D721Med (cell line): Measurements from ENCODE around the gene LLPH.

Source experiments
- DNase-seq: peaks from one replicate; pipeline ENCODE4 v3.0.0; 2011; ENCODE audit warnings: low spot score; ENCODE audit not compliant: insufficient read length
- FAIRE-seq: peaks from 2 replicates; lab custom pipeline; 2011; peaks lifted over from hg19 to GRCh38; lab: Jason Lieb, UNC
- CTCF ChIP-seq: IDR thresholded peaks from 2 replicates; pipeline ENCODE4 v1.5.1; 2012; ENCODE audit warnings: mild to moderate bottlenecking, control low read depth; ENCODE audit not compliant: insufficient read depth; ENCODE audit errors: missing control alignments

The LLPH gene

GRCh38 chr12:66156654-66157053 lies 26.1 kb upstream of the LLPH start:
- no peak for DNase-seq
- no peak for TF ChIP-seq CTCF
- FAIRE-seq = no peak

GRCh38 chr12:66154776-66155175 lies 24.2 kb upstream of the LLPH start:
- no peak for FAIRE-seq
- no peak for TF ChIP-seq CTCF
- DNase-seq = no peak

DNA sequence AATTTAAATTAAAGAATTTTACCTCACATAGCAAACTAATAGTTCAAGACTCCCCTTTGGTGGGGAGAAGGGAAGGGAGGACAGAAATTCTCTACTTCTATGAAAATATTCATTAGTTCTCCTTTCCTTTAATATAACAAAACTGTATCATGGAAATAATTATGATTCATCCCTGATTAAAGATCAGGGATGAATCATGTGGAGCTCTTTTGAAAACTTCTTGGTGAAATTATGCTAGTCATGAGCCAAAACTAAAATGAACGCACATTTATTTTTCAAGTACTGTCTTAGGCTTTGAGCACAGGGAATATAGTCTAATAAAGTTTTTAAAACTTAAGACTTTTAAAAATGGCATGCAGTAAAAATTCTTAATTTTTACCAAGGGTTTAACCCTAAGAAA lies 22.2 kb upstream of the LLPH start:
- no peak for DNase-seq
- no peak for FAIRE-seq
- TF ChIP-seq CTCF = no peak

DNA sequence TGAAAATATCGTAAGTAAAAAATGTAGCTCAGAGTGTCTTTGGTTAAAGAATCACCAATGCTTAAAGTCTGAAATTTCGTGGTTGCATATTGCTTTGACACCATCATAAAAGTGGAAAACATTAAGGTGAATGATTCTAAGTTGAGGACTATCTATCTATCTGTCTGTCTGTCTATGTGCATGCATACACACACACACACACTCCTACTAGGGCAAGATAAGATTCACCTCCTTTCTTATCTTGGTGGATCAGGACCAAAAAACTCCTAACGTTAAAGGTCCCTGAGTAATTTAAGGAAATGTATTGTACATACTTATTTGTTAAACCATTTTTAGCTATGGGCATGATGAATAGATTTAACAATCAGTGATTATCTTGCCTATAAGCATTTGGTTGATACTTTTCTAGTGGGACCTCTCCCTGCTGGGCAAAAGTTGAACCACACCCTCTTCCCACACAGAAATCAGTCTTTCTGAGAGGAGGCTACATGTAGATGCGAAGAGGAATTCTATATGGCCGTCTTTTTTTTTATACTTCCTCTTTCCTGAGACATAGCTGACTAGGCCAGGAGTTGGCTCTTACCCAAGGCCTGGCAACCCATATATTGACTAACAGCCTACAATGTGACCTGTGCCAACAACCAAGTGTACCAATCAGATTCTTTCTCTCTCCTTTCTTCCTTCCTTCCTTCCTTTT lies 19.3 kb upstream of the LLPH start:
- DNase-seq (no peak), FAIRE-seq (no peak)
- no peak for TF ChIP-seq CTCF

- peak; percentile 11 for FAIRE-seq
These were observed 14.5 kb upstream of the LLPH start for GRCh38 chr12:66144791-66145754.

GRCh38 chr12:66143868-66144267 lies 13.3 kb upstream of the LLPH start:
- FAIRE-seq = no peak
- no peak for DNase-seq
- TF ChIP-seq CTCF = no peak

More at GRCh38 chr12:66144791-66145754, 14.5 kb upstream of the LLPH start:
- DNase-seq = no peak
- peak; percentile 44 for TF ChIP-seq CTCF

- no peak for TF ChIP-seq CTCF
- FAIRE-seq (no peak), DNase-seq (no peak)
These were observed 12.3 kb upstream of the LLPH start for GRCh38 chr12:66142826-66143225.
